ENCODE measurements around the gene SV2B.

Gene SV2B

DNA sequence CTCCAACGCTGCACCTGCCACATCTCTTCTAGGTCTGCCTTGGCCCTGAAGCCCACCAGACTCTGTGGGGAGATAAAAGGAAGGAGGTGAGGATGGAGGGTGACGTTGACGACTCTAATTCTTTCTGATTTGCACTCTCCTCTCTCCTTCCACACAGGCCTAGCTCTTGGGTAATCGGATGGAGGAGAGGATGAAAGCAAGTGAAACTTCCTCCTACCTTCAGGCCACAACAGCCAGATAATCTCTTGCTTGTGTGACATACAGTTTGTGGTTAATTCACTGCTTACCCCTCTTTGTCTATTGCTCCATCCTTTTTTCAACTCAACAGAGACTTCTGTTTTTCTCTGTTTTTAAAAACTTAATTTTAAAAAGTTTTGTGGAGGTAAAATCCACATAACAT is 208.1 kb downstream of the SV2B start:
- TF ChIP-seq, protein P1, sequence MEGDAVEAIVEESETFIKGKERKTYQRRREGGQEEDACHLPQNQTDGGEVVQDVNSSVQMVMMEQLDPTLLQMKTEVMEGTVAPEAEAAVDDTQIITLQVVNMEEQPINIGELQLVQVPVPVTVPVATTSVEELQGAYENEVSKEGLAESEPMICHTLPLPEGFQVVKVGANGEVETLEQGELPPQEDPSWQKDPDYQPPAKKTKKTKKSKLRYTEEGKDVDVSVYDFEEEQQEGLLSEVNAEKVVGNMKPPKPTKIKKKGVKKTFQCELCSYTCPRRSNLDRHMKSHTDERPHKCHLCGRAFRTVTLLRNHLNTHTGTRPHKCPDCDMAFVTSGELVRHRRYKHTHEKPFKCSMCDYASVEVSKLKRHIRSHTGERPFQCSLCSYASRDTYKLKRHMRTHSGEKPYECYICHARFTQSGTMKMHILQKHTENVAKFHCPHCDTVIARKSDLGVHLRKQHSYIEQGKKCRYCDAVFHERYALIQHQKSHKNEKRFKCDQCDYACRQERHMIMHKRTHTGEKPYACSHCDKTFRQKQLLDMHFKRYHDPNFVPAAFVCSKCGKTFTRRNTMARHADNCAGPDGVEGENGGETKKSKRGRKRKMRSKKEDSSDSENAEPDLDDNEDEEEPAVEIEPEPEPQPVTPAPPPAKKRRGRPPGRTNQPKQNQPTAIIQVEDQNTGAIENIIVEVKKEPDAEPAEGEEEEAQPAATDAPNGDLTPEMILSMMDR (IDR thresholded peaks at IDR 0.05; ENCODE audit: low read depth, low read length, missing control alignments), result no peak
- no peak overlapping the region for H3K4me3 ChIP-seq (ENCODE audit: low read depth, low read length)
- DNase-seq (ENCODE audit: low read depth), result no peak

DNA sequence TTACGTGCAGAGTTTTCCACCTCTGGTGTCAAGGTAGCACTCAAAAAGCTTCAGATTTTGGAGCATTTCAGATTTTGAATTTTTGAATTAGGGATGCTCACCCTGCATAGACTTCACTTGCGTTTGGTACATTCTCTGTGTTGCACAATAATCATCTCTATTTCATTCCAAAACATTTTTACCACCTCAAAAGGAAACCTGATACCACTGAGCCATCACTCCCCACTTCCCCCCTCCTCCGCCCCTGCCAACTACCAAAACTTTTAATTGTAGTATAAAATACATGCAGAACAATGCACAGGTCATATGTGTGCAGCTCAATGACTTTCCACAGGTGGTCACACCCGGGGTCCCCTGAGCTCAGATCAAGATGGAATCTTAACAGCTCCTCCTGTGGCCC is 208.8 kb downstream of the SV2B start:
- TF ChIP-seq, protein P1 (IDR thresholded peaks at IDR 0.05; ENCODE audit: low read depth, low read length, missing control alignments), result no peak
- H3K4me3 ChIP-seq (ENCODE audit: low read depth, low read length), result no peak overlapping the region
- DNase-seq (ENCODE audit: low read depth), result no peak

DNA sequence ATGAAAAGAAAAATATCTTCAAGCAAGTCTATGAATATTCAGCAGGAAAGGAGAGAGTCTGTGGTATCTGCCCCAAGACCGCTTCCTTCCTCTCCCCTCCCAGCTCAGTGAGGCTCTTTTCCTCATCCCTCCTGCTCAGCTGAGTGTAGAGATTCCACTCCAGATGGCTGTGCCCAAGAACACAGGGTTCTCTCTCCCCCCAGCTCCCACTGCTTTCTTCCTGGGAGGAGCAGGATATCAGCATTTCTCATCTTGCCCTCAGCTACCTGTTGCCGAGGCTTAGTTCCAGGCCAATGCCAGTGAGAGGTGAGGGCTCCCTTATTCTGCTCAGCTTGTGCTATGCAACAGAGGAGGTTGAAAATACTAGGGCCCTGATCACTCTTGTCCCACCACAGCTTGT is 211.9 kb downstream of the SV2B start:
- TF ChIP-seq, protein P1 (IDR thresholded peaks at IDR 0.05; ENCODE audit: low read depth, low read length, missing control alignments), result no peak
- no peak overlapping the region for H3K4me3 ChIP-seq (ENCODE audit: low read depth, low read length)

DNA sequence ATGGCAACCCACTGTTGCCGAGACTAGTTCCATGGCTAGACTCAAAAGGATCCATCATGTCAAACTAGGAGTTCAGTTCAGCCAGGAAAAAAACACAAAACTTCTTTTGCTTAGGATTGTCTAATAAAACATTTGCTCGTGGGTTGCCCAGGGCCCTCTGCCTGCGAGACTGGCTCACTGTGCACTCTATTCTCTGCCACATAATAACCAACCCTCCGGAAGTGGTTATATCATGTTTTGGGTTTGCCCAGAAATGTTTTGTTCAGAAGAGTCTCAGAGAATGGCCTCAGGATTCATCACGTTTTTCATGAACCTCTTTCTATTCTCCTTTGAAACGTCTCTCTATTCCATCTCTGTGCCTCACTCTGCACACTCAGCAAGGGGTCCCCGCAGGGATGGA is 216.1 kb downstream of the SV2B start:
- no peak for DNase-seq (ENCODE audit: low read depth)
- TF ChIP-seq, protein P1 (IDR thresholded peaks at IDR 0.05; ENCODE audit: low read depth, low read length, missing control alignments), result no peak
- H3K4me3 ChIP-seq (ENCODE audit: low read depth, low read length), result no peak overlapping the region

More for the DNA sequence above, 211.9 kb downstream of the SV2B start:
- DNase-seq (ENCODE audit: low read depth), result no peak

DNA sequence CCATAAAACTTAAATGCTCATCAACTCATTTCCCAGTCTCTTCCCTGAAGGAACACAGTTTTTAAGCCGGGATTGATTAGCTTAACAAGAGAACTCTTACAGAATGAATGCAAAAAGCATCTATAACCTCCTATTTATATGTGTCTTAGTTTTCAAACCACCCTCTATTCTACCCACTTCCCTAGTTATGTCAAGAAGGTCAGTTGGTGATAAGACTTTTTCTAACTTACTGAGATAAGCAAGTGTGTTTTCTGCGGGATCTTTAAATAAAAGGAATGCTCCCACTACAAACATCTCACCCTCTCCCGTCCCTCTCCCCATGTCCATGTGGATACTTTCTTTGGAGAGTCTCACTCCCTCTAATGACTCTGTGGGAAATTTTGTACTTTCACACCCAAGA is 218.5 kb downstream of the SV2B start:
- TF ChIP-seq, protein P1 (IDR thresholded peaks at IDR 0.05; ENCODE audit: low read depth, low read length, missing control alignments), result no peak
- no peak for DNase-seq (ENCODE audit: low read depth)

DNA sequence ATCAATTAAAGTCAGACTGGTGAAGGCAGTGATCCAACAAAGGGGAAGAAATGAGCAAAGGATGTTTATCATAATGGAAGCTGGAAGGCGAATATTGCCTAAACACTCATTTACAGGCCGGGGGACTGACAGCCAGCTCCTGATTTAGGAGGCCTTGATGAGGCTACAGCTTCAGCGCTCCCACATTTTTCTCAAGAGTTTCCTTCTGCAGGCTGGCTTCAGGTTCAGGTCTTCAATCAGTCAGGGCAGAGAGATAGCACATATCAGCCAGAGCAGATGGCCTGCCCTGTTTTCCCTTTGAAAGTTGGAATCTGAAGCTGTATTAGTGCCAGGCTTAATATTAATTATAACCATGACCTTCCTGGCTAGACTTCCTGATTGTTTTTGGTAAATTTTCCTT is 218.9 kb downstream of the SV2B start:
- no peak for DNase-seq (ENCODE audit: low read depth)
- no peak overlapping the region for H3K4me3 ChIP-seq (ENCODE audit: low read depth, low read length)
- TF ChIP-seq, protein P1 (IDR thresholded peaks at IDR 0.05; ENCODE audit: low read depth, low read length, missing control alignments), result no peak

More for the DNA sequence above, 218.5 kb downstream of the SV2B start:
- H3K4me3 ChIP-seq (ENCODE audit: low read depth, low read length), result no peak overlapping the region

DNA sequence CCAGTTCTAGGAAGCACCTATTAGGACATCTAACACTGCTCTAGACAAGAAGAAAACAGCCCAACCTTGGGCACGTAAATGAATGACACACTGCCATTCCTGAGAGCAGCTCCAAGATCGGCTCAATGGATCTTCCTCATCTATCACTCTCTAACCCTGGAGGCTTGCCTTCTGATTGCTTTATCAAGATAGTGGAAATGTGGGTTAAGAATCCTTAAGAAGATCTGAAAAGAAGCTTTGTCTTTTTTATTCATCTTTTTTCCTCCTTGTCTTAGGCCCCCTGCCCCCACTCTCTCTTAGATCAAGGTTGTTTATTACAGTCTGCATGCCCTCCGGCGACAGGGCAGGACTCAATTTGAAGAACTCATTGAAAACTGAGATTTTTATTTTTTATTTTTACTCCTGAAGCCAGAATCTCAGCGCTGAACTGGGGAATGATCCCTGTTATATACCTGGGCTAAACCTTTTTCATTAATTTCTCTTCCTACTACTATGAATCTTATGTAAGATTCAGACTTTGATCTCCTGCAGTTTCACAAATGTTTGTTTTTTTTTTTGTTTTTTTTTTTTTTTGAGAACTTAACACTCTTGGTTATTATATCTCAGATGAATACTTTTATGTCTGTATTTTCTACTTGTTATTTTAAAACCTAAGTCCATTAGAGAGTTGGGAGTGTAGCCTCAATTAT is 219.5 kb downstream of the SV2B start:
- no peak for DNase-seq (ENCODE audit: low read depth)
- TF ChIP-seq, protein P1 (IDR thresholded peaks at IDR 0.05; ENCODE audit: low read depth, low read length, missing control alignments), result no peak
- no peak overlapping the region for H3K4me3 ChIP-seq (ENCODE audit: low read depth, low read length)

All from GM12864 (cell line).